ENCODE results near the gene ADAM22.

ADAM22 gene

GRCh38 chr7:88224601-88225275 lies 290.7 kb downstream of the ADAM22 start:
- H3K36me3 Mint-ChIP-seq (ENCODE audit: low read depth) = no peaks in the 10 kb centered on the region
- peaks cover 20% of the 10 kb centered on the region for H3K27me3 Mint-ChIP-seq (ENCODE audit: low read depth)
- H3K9me3 Mint-ChIP-seq = peaks cover 8% of the 10 kb centered on the region
- no peak overlapping the region for H3K27ac Mint-ChIP-seq
- H3K4me3 Mint-ChIP-seq = no peak overlapping the region
- peaks cover 5% of the 10 kb centered on the region for H3K4me1 Mint-ChIP-seq (ENCODE audit: low read depth)

GRCh38 chr7:88226201-88226600 lies 292.1 kb downstream of the ADAM22 start:
- no peak overlapping the region for H3K27ac Mint-ChIP-seq
- peaks cover 26% of the 10 kb centered on the region for H3K27me3 Mint-ChIP-seq (ENCODE audit: low read depth)
- H3K4me3 Mint-ChIP-seq = no peak overlapping the region
- peaks cover 8% of the 10 kb centered on the region for H3K9me3 Mint-ChIP-seq
- no peaks in the 10 kb centered on the region for H3K36me3 Mint-ChIP-seq (ENCODE audit: low read depth)
- H3K4me1 Mint-ChIP-seq (ENCODE audit: low read depth) = peaks cover under 1% of the 10 kb centered on the region

GRCh38 chr7:88226886-88227516 lies 292.9 kb downstream of the ADAM22 start:
- Mint-ChIP-seq H3K27ac (no peak overlapping the region), H3K9me3 (peaks cover 8% of the 10 kb centered on the region), H3K36me3 (ENCODE audit: low read depth) (no peaks in the 10 kb centered on the region), H3K4me3 (no peak overlapping the region), H3K4me1 (ENCODE audit: low read depth) (no peaks in the 10 kb centered on the region), H3K27me3 (ENCODE audit: low read depth) (peaks cover 26% of the 10 kb centered on the region)

GRCh38 chr7:88229302-88229995 lies 295.4 kb downstream of the ADAM22 start:
- no peaks in the 10 kb centered on the region for H3K36me3 Mint-ChIP-seq (ENCODE audit: low read depth)
- peaks cover 26% of the 10 kb centered on the region for H3K27me3 Mint-ChIP-seq (ENCODE audit: low read depth)
- peaks cover 8% of the 10 kb centered on the region for H3K9me3 Mint-ChIP-seq
- no peaks in the 10 kb centered on the region for H3K4me1 Mint-ChIP-seq (ENCODE audit: low read depth)
- no peak overlapping the region for H3K27ac Mint-ChIP-seq
- H3K4me3 Mint-ChIP-seq = no peak overlapping the region

GRCh38 chr7:88230646-88231045 lies 296.6 kb downstream of the ADAM22 start:
- peaks cover 32% of the 10 kb centered on the region for H3K27me3 Mint-ChIP-seq (ENCODE audit: low read depth)
- no peaks in the 10 kb centered on the region for H3K4me1 Mint-ChIP-seq (ENCODE audit: low read depth)
- peaks cover 8% of the 10 kb centered on the region for H3K9me3 Mint-ChIP-seq
- H3K4me3 Mint-ChIP-seq = no peak overlapping the region
- no peaks in the 10 kb centered on the region for H3K36me3 Mint-ChIP-seq (ENCODE audit: low read depth)
- no peak overlapping the region for H3K27ac Mint-ChIP-seq

GRCh38 chr7:88233828-88234227 lies 299.8 kb downstream of the ADAM22 start:
- H3K4me3 Mint-ChIP-seq = no peak overlapping the region
- H3K27me3 Mint-ChIP-seq (ENCODE audit: low read depth) = peaks cover 23% of the 10 kb centered on the region
- no peak overlapping the region for H3K27ac Mint-ChIP-seq
- no peaks in the 10 kb centered on the region for H3K4me1 Mint-ChIP-seq (ENCODE audit: low read depth)
- H3K36me3 Mint-ChIP-seq (ENCODE audit: low read depth) = no peaks in the 10 kb centered on the region
- H3K9me3 Mint-ChIP-seq = peaks cover 1% of the 10 kb centered on the region

- no peaks in the 10 kb centered on the region for H3K4me1 Mint-ChIP-seq (ENCODE audit: low read depth)
Observed at GRCh38 chr7:88239852-88240251, 305.8 kb downstream of the ADAM22 start.

GRCh38 chr7:88243345-88243909 lies 309.4 kb downstream of the ADAM22 start:
- Mint-ChIP-seq H3K9me3 (no peaks in the 10 kb centered on the region), H3K36me3 (ENCODE audit: low read depth) (no peaks in the 10 kb centered on the region), H3K27me3 (ENCODE audit: low read depth) (peaks cover 4% of the 10 kb centered on the region), H3K4me1 (ENCODE audit: low read depth) (no peaks in the 10 kb centered on the region), H3K4me3 (no peak overlapping the region), H3K27ac (no peak overlapping the region)

More at GRCh38 chr7:88239852-88240251, 305.8 kb downstream of the ADAM22 start:
- peaks cover 15% of the 10 kb centered on the region for H3K27me3 Mint-ChIP-seq (ENCODE audit: low read depth)
- H3K36me3 Mint-ChIP-seq (ENCODE audit: low read depth) = no peaks in the 10 kb centered on the region
- no peak overlapping the region for H3K27ac Mint-ChIP-seq
- no peaks in the 10 kb centered on the region for H3K9me3 Mint-ChIP-seq
- no peak overlapping the region for H3K4me3 Mint-ChIP-seq

- no peak overlapping the region for H3K4me3 Mint-ChIP-seq
- peaks cover 10% of the 10 kb centered on the region for H3K27me3 Mint-ChIP-seq (ENCODE audit: low read depth)
- no peaks in the 10 kb centered on the region for H3K36me3 Mint-ChIP-seq (ENCODE audit: low read depth)
- H3K27ac Mint-ChIP-seq = no peak overlapping the region
- no peaks in the 10 kb centered on the region for H3K9me3 Mint-ChIP-seq
- no peaks in the 10 kb centered on the region for H3K4me1 Mint-ChIP-seq (ENCODE audit: low read depth)
Observed at GRCh38 chr7:88244258-88244657, 310.2 kb downstream of the ADAM22 start.
